ENCODE results near the gene FILIP1.

DNA sequence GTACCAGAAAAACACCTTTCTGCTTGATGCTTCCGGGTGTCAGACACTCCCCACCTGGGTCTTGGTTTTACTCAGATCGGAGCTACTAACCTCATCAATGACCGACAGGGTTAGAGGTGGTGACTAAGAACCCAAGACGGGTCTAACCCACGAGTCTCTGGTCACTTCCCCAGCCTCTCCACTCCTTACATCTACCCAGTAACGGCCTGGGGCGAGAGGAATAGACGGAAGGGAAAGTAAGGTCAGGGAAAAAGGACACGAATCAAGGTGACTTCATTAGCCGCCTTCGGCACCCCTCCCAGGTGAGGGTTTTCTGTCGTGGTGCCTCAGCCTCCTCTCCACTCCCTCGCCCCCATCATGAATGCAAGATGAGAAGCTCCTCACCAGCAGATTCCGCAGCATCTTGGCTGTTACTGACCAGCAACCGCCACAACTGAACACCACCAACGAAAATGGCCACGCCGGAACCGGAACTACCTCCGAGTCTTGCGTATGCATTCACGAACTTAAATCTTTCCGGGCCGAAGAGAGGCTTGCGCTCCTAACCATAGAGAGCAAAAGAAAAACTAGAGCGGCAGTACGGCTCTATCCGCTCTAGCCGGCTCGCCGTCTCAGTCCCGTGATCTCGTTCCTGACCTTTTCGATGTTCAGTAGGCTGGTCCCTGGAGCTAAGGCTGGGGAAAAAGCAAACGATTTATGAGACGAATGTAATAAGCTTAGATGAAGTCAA, 250.1 kb downstream of the FILIP1 start, which contains the start of gene COX7A2:
- TF ChIP-seq, protein P1, sequence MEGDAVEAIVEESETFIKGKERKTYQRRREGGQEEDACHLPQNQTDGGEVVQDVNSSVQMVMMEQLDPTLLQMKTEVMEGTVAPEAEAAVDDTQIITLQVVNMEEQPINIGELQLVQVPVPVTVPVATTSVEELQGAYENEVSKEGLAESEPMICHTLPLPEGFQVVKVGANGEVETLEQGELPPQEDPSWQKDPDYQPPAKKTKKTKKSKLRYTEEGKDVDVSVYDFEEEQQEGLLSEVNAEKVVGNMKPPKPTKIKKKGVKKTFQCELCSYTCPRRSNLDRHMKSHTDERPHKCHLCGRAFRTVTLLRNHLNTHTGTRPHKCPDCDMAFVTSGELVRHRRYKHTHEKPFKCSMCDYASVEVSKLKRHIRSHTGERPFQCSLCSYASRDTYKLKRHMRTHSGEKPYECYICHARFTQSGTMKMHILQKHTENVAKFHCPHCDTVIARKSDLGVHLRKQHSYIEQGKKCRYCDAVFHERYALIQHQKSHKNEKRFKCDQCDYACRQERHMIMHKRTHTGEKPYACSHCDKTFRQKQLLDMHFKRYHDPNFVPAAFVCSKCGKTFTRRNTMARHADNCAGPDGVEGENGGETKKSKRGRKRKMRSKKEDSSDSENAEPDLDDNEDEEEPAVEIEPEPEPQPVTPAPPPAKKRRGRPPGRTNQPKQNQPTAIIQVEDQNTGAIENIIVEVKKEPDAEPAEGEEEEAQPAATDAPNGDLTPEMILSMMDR (conservative IDR thresholded peaks at IDR 0.05; ENCODE audit: low read length) = no peak
- TF ChIP-seq EZH2phosphoT487 (IDR thresholded peaks at IDR 0.05; ENCODE audit: borderline replicate concordance, low read depth, low read length) = no peak

Data from OCI-LY7 (cell line).